ENCODE results near the gene ASB18.

ASB18 gene

GRCh38 chr2:236241181-236242056 is 22.8 kb downstream of the ASB18 start:
- DNase-seq (ENCODE audit: low spot score): no peak

GRCh38 chr2:236240228-236240990 is 23.8 kb downstream of the ASB18 start:
- no peak for DNase-seq (ENCODE audit: low spot score)

- DNase-seq (ENCODE audit: low spot score): no peak
Measured at GRCh38 chr2:236239276-236240065, 24.7 kb downstream of the ASB18 start.

- no peak for DNase-seq (ENCODE audit: low spot score)
Measured at GRCh38 chr2:236238751-236239150, 25.5 kb downstream of the ASB18 start.

GRCh38 chr2:236237468-236238190 is 26.6 kb downstream of the ASB18 start:
- DNase-seq (ENCODE audit: low spot score): no peak

GRCh38 chr2:236236559-236237452 is 27.4 kb downstream of the ASB18 start:
- no peak for DNase-seq (ENCODE audit: low spot score)

- DNase-seq (ENCODE audit: low spot score): no peak
Measured at GRCh38 chr2:236229186-236229585, 35.0 kb downstream of the ASB18 start.

GRCh38 chr2:236223675-236224074 is 40.5 kb downstream of the ASB18 start:
- DNase-seq (ENCODE audit: low spot score): no peak

- no peak for DNase-seq (ENCODE audit: low spot score)
Measured at GRCh38 chr2:236221798-236222197, 42.4 kb downstream of the ASB18 start.

GRCh38 chr2:236219411-236219810 is 44.8 kb downstream of the ASB18 start:
- DNase-seq (ENCODE audit: low spot score): no peak

- no peak for DNase-seq (ENCODE audit: low spot score)
Measured at GRCh38 chr2:236217926-236218325, 46.3 kb downstream of the ASB18 start.

- DNase-seq (ENCODE audit: low spot score): no peak
Measured at GRCh38 chr2:236216711-236217110, 47.5 kb downstream of the ASB18 start.

GRCh38 chr2:236215761-236216333 is 48.4 kb downstream of the ASB18 start:
- DNase-seq (ENCODE audit: low spot score): no peak

GRCh38 chr2:236215196-236215595 is 49.0 kb downstream of the ASB18 start:
- no peak for DNase-seq (ENCODE audit: low spot score)

GRCh38 chr2:236214376-236214995 is 49.7 kb downstream of the ASB18 start:
- no peak for DNase-seq (ENCODE audit: low spot score)

- no peak for DNase-seq (ENCODE audit: low spot score)
Measured at GRCh38 chr2:236211296-236211695, 52.9 kb downstream of the ASB18 start.

GRCh38 chr2:236210536-236210935 is 53.7 kb downstream of the ASB18 start:
- no peak for DNase-seq (ENCODE audit: low spot score)

- DNase-seq (ENCODE audit: low spot score): no peak
Measured at GRCh38 chr2:236209996-236210395, 54.2 kb downstream of the ASB18 start.

- DNase-seq (ENCODE audit: low spot score): no peak
Measured at GRCh38 chr2:236209535-236209934, 54.7 kb downstream of the ASB18 start.
